HG03457 (cell line): ENCODE results near the gene EFL1.
"Not testable (repeated sequence)": the region's sequence is repeated elsewhere in the genome, so short reads cannot be mapped to it uniquely, and the experiment has no call there.

Experiments used
- ATAC-seq: cut with Tn5 transposase; IDR thresholded peaks from one replicate; pipeline ENCODE4 v1.9.1; 2021; ENCODE audit warnings: moderate number of reproducible peaks; ENCODE audit not compliant: unreplicated experiment

EFL1 gene

GRCh38 chr15:82262422-82263026, at the start of gene EFL1, which contains the start of gene SAXO2:
Gene EFL1 (minus strand): TSS chr15:82262734. CDS start chr15:82261778, 956 bp downstream.
Gene SAXO2 (plus strand): TSS chr15:82262818. CDS start chr15:82262880, 62 bp downstream.
- ATAC-seq: peak; percentile 96

GRCh38 chr15:82311321-82311720, 48.8 kb upstream of the EFL1 start:
- not testable (repeated sequence) for ATAC-seq

- ATAC-seq: no peak
These were observed 47.3 kb upstream of the EFL1 start for GRCh38 chr15:82309802-82310201.

GRCh38 chr15:82307714-82308081, 45.2 kb upstream of the EFL1 start:
- ATAC-seq: no peak

GRCh38 chr15:82306791-82307713, 44.5 kb upstream of the EFL1 start:
- no peak for ATAC-seq

GRCh38 chr15:82305621-82306048, 43.1 kb upstream of the EFL1 start:
- no peak for ATAC-seq

- ATAC-seq: no peak
These were observed 42.2 kb upstream of the EFL1 start for GRCh38 chr15:82304778-82305090.

- no peak for ATAC-seq
These were observed 41.6 kb upstream of the EFL1 start for GRCh38 chr15:82303956-82304777.

GRCh38 chr15:82301296-82302016, 38.9 kb upstream of the EFL1 start:
- no peak for ATAC-seq

- no peak for ATAC-seq
These were observed 38.3 kb upstream of the EFL1 start for GRCh38 chr15:82300883-82301282.

GRCh38 chr15:82300326-82300725, 37.8 kb upstream of the EFL1 start:
- ATAC-seq: not testable (repeated sequence)

- not testable (repeated sequence) for ATAC-seq
These were observed 37.0 kb upstream of the EFL1 start for GRCh38 chr15:82299511-82299914.

- no peak for ATAC-seq
These were observed 36.0 kb upstream of the EFL1 start for GRCh38 chr15:82298520-82298919.

- ATAC-seq: no peak
These were observed 35.5 kb upstream of the EFL1 start for GRCh38 chr15:82298032-82298431.

GRCh38 chr15:82297546-82297945, 35.0 kb upstream of the EFL1 start:
- ATAC-seq: no peak

GRCh38 chr15:82294061-82294690, 31.6 kb upstream of the EFL1 start:
- ATAC-seq: no peak

GRCh38 chr15:82292271-82292670, 29.7 kb upstream of the EFL1 start:
- ATAC-seq: no peak

- ATAC-seq: not testable (repeated sequence)
These were observed 25.7 kb upstream of the EFL1 start for GRCh38 chr15:82288202-82288601.

GRCh38 chr15:82286475-82286874, 23.9 kb upstream of the EFL1 start:
- peak; percentile 90 for ATAC-seq

GRCh38 chr15:82284381-82284780, 21.8 kb upstream of the EFL1 start:
- not testable (repeated sequence) for ATAC-seq
